Panc1 (cell line): ENCODE measurements around the gene VPS4B. TPM values are rescaled to one million over a fixed set of nuclear protein-coding genes. Genes with fewer than 3 reads are reported as not detected.

Source experiments
- ATAC-seq: fragments of 200-7000 bp; cut with Tn5 transposase; 2 replicates; pipeline ENCODE4 v1.9.1; 2020; ENCODE audit warnings: mild to moderate bottlenecking, moderate library complexity
- BruUV-seq: library from RNA; stranded (reverse); fragments of 400-500 nt; replicated peaks from 2 replicates; lab custom pipeline; 2021; lab: Mats Ljungman, UMichigan
- CTCF ChIA-PET: fragments of 300-600 bp; sonication (Branson Sonifier 250); formaldehyde crosslinking; loops from one replicate; lab custom pipeline; 2022; ENCODE audit warnings: antibody characterized with exemption; lab: Charles Lee
- POLR2A ChIA-PET: fragments of 300-600 bp; sonication (Branson Sonifier 250); formaldehyde crosslinking; loops from one replicate; lab custom pipeline; 2022; ENCODE audit warnings: antibody characterized with exemption; lab: Charles Lee
- DNase-seq: peaks from one replicate; pipeline ENCODE4 v3.0.0-alpha.2; 2010; ENCODE audit warnings: low read depth, low spot score
- H3K27ac ChIP-seq: 2 replicates; pipeline ENCODE4 v1.5.1; 2011; ENCODE audit warnings: mild to moderate bottlenecking, low read length, inconsistent platforms
- H3K27me3 ChIP-seq: fragments of 200-500 bp; sonication (Bioruptor generic); 2 replicates; pipeline ENCODE4 v1.6.0; 2014; ENCODE audit warnings: low read length, inconsistent platforms; ENCODE audit not compliant: control insufficient read depth, insufficient read depth
- H3K36me3 ChIP-seq: fragments of 200-500 bp; sonication (Bioruptor generic); 2 replicates; pipeline ENCODE4 v1.5.1; 2014; ENCODE audit warnings: inconsistent platforms, mild to moderate bottlenecking, low read length, moderate library complexity; ENCODE audit not compliant: control insufficient read depth, insufficient read depth
- H3K4me1 ChIP-seq: 2 replicates; pipeline ENCODE4 v1.5.1; 2011; ENCODE audit warnings: inconsistent platforms, mild to moderate bottlenecking, low read length, moderate library complexity; ENCODE audit not compliant: control insufficient read depth, insufficient read depth
- H3K4me3 ChIP-seq, 2 experiments: 2 replicates each; pipeline ENCODE4 v1.5.1; 2011 to 2012; ENCODE audit warnings: low read depth in 2 of 2, low read length in 2 of 2, mild to moderate bottlenecking in 2 of 2, inconsistent platforms in 1 of 2, moderate library complexity in 1 of 2
- H3K9me3 ChIP-seq: fragments of 200-500 bp; sonication (Bioruptor generic); 2 replicates; pipeline ENCODE4 v1.5.1; 2014; ENCODE audit warnings: low read depth, mild to moderate bottlenecking, inconsistent platforms, low read length, moderate library complexity; ENCODE audit not compliant: control insufficient read depth, insufficient read depth
- CTCF ChIP-seq: fragments of 450-650 bp; IDR thresholded peaks from 2 replicates; pipeline ENCODE4 v1.5.1; 2017; ENCODE audit warnings: mild to moderate bottlenecking
- POLR2AphosphoS5 ChIP-seq: IDR thresholded peaks from 2 replicates; pipeline ENCODE4 v1.6.1; 2012; ENCODE audit warnings: mild to moderate bottlenecking, low read depth, low read length, moderate library complexity
- REST ChIP-seq, 2 experiments: IDR thresholded peaks; 2 replicates each; pipeline ENCODE4 v1.6.1; 2011 to 2012; ENCODE audit warnings: low read depth in 2 of 2, control low read depth in 1 of 2, low read length in 1 of 2, mild to moderate bottlenecking in 1 of 2, moderate library complexity in 1 of 2; ENCODE audit not compliant: insufficient read depth in 1 of 2
- SIN3A ChIP-seq: IDR thresholded peaks from 2 replicates; pipeline ENCODE4 v1.6.1; 2012; ENCODE audit warnings: low read depth, mild to moderate bottlenecking, low read length, moderate library complexity, borderline replicate concordance; ENCODE audit not compliant: insufficient read depth
- TCF7L2 ChIP-seq: IDR thresholded peaks from 2 replicates; pipeline ENCODE4 v1.6.1; 2011; ENCODE audit warnings: mild to moderate bottlenecking, low read depth, low read length, inconsistent platforms
- in situ Hi-C: cut with HindIII; loops from 2 replicates; pipeline ENCODE4 v1.10.0; 2016; ENCODE audit warnings: low sequenced_read_pairs, low pct_unique_long_range_greater_than_20kb
- intact Hi-C: fragments of 100-400 bp; cut with micrococcal nuclease; formaldehyde crosslinking; loops from one replicate; pipeline ENCODE4 v1.10.0; 2022; ENCODE audit not compliant: unreplicated experiment
- total RNA-seq: library from RNA; stranded (reverse); gene quantifications from one replicate; pipeline ENCODE4 v1.2.1, GENCODE V29; 2021; ENCODE audit not compliant: unreplicated experiment

The VPS4B gene
- total RNA-seq, 1 experiment from 2014 or later, result 44.5 TPM

- no peaks in the 10 kb centered on the region for H3K4me1 ChIP-seq
- TF ChIP-seq REST (IDR thresholded peaks at IDR 0.05; ENCODE audit: insufficient read depth in 1 of 2, low read depth in 2 of 2, low read length in 1 of 2) (no peak), SIN3A (no peak), TCF7L2 (no peak), CTCF (no peak), POLR2AphosphoS5 (no peak)
- ATAC-seq, result no peak
- H3K27ac ChIP-seq, result no peak overlapping the region
- peaks cover 25% of the 10 kb centered on the region for H3K36me3 ChIP-seq
- no peak for DNase-seq
- POLR2A ChIA-PET, result no interaction called here
- BruUV-seq, result no TSS peak
- CTCF ChIA-PET, result no interaction called here
- H3K4me3 ChIP-seq, result no peak overlapping the region
- intact Hi-C loops, result no loop called here
- H3K9me3 ChIP-seq, result no peaks in the 10 kb centered on the region
- no peaks in the 10 kb centered on the region for H3K27me3 ChIP-seq
- in situ Hi-C loops, result no loop called here
These were observed 24.9 kb downstream of the VPS4B start for GRCh38 chr18:63397349-63397748.

GRCh38 chr18:63395503-63395902, 26.8 kb downstream of the VPS4B start:
- TF ChIP-seq POLR2AphosphoS5 (no peak), REST (IDR thresholded peaks at IDR 0.05; ENCODE audit: insufficient read depth in 1 of 2, low read depth in 2 of 2, low read length in 1 of 2) (no peak), TCF7L2 (no peak), SIN3A (no peak), CTCF (no peak)
- H3K36me3 ChIP-seq, result peaks cover 17% of the 10 kb centered on the region
- POLR2A ChIA-PET, result no interaction called here

More at GRCh38 chr18:63395503-63395902, 26.8 kb downstream of the VPS4B start:
- H3K4me1 ChIP-seq, result no peaks in the 10 kb centered on the region
- ATAC-seq (no peak), DNase-seq (no peak)
- BruUV-seq, result no TSS peak
- in situ Hi-C loops, result no loop called here
- intact Hi-C loops, result no loop called here
- no peaks in the 10 kb centered on the region for H3K9me3 ChIP-seq
- no peak overlapping the region for H3K27ac ChIP-seq
- H3K27me3 ChIP-seq, result no peaks in the 10 kb centered on the region
- H3K4me3 ChIP-seq, result no peak overlapping the region
- CTCF ChIA-PET, result no interaction called here
